OCI-LY3 (cell line): ENCODE data around the gene DRD1.

Source experiments
- H2AFZ ChIP-seq: fragments of 200-600, 300-600 bp; shearing (Covaris generic); 2 replicates; pipeline ENCODE4 v1.6.0; 2014; ENCODE audit warnings: antibody characterized with exemption, low read depth, low read length
- H3K27ac ChIP-seq: fragments of 200-600, 300-600 bp; sonication (generic); 2 replicates; pipeline ENCODE4 v1.5.1; 2014; ENCODE audit warnings: mild to moderate bottlenecking, low read length, moderate library complexity, mixed read lengths
- H3K27me3 ChIP-seq: fragments of 200-600, 300-600 bp; sonication (generic); 2 replicates; pipeline ENCODE4 v1.6.1; 2014; ENCODE audit warnings: low read depth, low read length, mixed read lengths
- H3K36me3 ChIP-seq: fragments of 200-600, 300-600 bp; sonication (generic); replicated peaks from 2 replicates; pipeline ENCODE3; 2014; ENCODE audit warnings: low read depth, low read length, mixed read lengths
- H3K4me1 ChIP-seq: fragments of 300-600, 200-600 bp; sonication (generic); 2 replicates; pipeline ENCODE4 v1.6.1; 2014; ENCODE audit warnings: low read length, mixed read lengths
- H3K4me2 ChIP-seq: fragments of 200-600, 300-600 bp; sonication (generic); 2 replicates; pipeline ENCODE4 v1.6.1; 2014; ENCODE audit warnings: low read length, mixed read lengths
- H3K4me3 ChIP-seq: fragments of 300-600, 200-600 bp; sonication (generic); 2 replicates; pipeline ENCODE4 v1.5.1; 2014; ENCODE audit warnings: antibody characterized with exemption, mild to moderate bottlenecking, low read length, moderate library complexity
- H3K79me2 ChIP-seq: fragments of 300-600, 200-600 bp; shearing (Covaris generic); 2 replicates; pipeline ENCODE4 v1.6.1; 2014; ENCODE audit warnings: mild to moderate bottlenecking, low read length, mixed read lengths
- H3K9ac ChIP-seq: fragments of 300-600, 200-600 bp; shearing (Covaris generic); 2 replicates; pipeline ENCODE4 v1.6.0; 2014; ENCODE audit warnings: mild to moderate bottlenecking, low read length, moderate library complexity
- H3K9me3 ChIP-seq: fragments of 200-600, 300-600 bp; shearing (Covaris generic); 2 replicates; pipeline ENCODE4 v1.6.1; 2014; ENCODE audit warnings: low read length, mixed read lengths; ENCODE audit not compliant: insufficient read depth
- H4K20me1 ChIP-seq: fragments of 200-600, 300-600 bp; sonication (generic); 2 replicates; pipeline ENCODE4 v1.6.1; 2016; ENCODE audit warnings: low read length, mixed read lengths; ENCODE audit not compliant: insufficient read depth
- CTCF ChIP-seq: fragments of 200-600, 300-600 bp; sonication (generic); IDR thresholded peaks from 2 replicates; pipeline ENCODE4 v1.5.1; 2014; ENCODE audit warnings: antibody characterized with exemption, low read length, low read depth
- EZH2phosphoT487 ChIP-seq: fragments of 200-600 bp; shearing (Covaris generic); IDR thresholded peaks from 2 replicates; pipeline ENCODE4 v1.6.1; 2018; ENCODE audit warnings: antibody characterized with exemption, mixed run types, low read depth

DRD1 gene

GRCh38 chr5:175472378-175472777, 28.4 kb upstream of the DRD1 start:
- H3K79me2 ChIP-seq = no peaks in the 10 kb centered on the region
- TF ChIP-seq CTCF (no peak), EZH2phosphoT487 (no peak)
- H3K4me2 ChIP-seq = no peak overlapping the region

GRCh38 chr5:175471628-175472027, 27.6 kb upstream of the DRD1 start:
- no peak overlapping the region for H3K4me3 ChIP-seq
- no peaks in the 10 kb centered on the region for H3K4me1 ChIP-seq
- H3K27ac ChIP-seq = no peak overlapping the region
- TF ChIP-seq EZH2phosphoT487 (no peak), CTCF (no peak)
- no peaks in the 10 kb centered on the region for H4K20me1 ChIP-seq
- H3K9me3 ChIP-seq = no peaks in the 10 kb centered on the region
- H3K4me2 ChIP-seq = no peak overlapping the region
- H3K27me3 ChIP-seq = peaks cover 45% of the 10 kb centered on the region
- no peaks in the 10 kb centered on the region for H3K79me2 ChIP-seq
- no peak overlapping the region for H2AFZ ChIP-seq
- H3K9ac ChIP-seq = no peak overlapping the region
- H3K36me3 ChIP-seq = no peaks in the 10 kb centered on the region

More at GRCh38 chr5:175472378-175472777, 28.4 kb upstream of the DRD1 start:
- Histone ChIP-seq H3K27me3 (peaks cover 46% of the 10 kb centered on the region), H3K9ac (no peak overlapping the region), H3K36me3 (no peaks in the 10 kb centered on the region), H3K27ac (no peak overlapping the region), H3K9me3 (no peaks in the 10 kb centered on the region), H4K20me1 (no peaks in the 10 kb centered on the region), H3K4me3 (no peak overlapping the region), H2AFZ (no peak overlapping the region), H3K4me1 (no peaks in the 10 kb centered on the region)

GRCh38 chr5:175471196-175471595, 27.2 kb upstream of the DRD1 start:
- Histone ChIP-seq H3K9ac (no peak overlapping the region), H3K4me1 (no peaks in the 10 kb centered on the region), H3K27me3 (peaks cover 45% of the 10 kb centered on the region), H4K20me1 (no peaks in the 10 kb centered on the region), H3K9me3 (no peaks in the 10 kb centered on the region), H3K36me3 (no peaks in the 10 kb centered on the region), H3K79me2 (no peaks in the 10 kb centered on the region), H2AFZ (no peak overlapping the region), H3K27ac (no peak overlapping the region), H3K4me2 (no peak overlapping the region), H3K4me3 (no peak overlapping the region)
- TF ChIP-seq EZH2phosphoT487 (no peak), CTCF (no peak)

GRCh38 chr5:175470781-175471180, 26.8 kb upstream of the DRD1 start:
- Histone ChIP-seq H3K4me1 (no peaks in the 10 kb centered on the region), H3K9ac (no peak overlapping the region), H3K4me2 (no peak overlapping the region), H3K36me3 (no peaks in the 10 kb centered on the region), H3K4me3 (no peak overlapping the region), H2AFZ (no peak overlapping the region), H4K20me1 (no peaks in the 10 kb centered on the region), H3K27ac (no peak overlapping the region), H3K79me2 (no peaks in the 10 kb centered on the region), H3K9me3 (no peaks in the 10 kb centered on the region), H3K27me3 (peaks cover 44% of the 10 kb centered on the region)
- TF ChIP-seq CTCF (no peak), EZH2phosphoT487 (no peak)
